GM18868 (cell line): ENCODE measurements around the gene CLEC16A.

ENCODE experiments used
- ATAC-seq: cut with Tn5 transposase; IDR thresholded peaks from one replicate; pipeline ENCODE4 v1.9.1; 2021; ENCODE audit warnings: mild to moderate bottlenecking, moderate library complexity; ENCODE audit not compliant: unreplicated experiment

The CLEC16A gene

GRCh38 chr16:11056993-11057649, 112.8 kb downstream of the CLEC16A start:
- no peak for ATAC-seq

DNA sequence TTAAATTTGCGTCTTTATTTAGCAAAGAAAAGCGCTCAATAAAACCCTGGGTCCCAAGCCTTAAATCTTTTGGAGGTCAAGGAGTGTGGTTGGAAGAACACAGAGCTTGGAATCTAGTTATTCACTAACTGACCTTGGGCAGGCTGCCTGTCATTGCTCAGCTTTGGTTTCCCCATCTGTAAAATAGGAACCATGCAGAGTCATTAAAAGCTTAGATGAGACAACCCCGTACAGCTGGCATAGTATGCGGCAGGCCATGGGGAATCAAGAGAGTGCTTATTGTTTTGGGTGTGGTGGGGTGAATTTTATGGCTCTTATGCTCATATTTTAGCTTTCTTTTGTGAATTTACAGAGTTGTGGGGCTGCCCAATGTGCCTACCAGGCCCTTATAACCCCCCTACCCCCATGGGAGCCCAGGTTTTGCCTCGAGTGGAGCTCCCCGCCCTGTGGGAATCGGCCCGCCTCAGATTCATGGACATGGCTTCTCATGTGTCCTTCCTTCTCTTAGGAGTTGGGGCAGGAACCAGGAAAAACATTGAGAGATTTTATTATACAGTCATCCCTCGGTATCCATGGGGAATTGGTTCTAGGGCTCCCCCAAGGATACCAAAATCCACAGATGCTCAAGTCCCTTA, 113.5 kb downstream of the CLEC16A start:
- no peak for ATAC-seq

GRCh38 chr16:11058832-11059231, 114.5 kb downstream of the CLEC16A start:
- ATAC-seq, result no peak

DNA sequence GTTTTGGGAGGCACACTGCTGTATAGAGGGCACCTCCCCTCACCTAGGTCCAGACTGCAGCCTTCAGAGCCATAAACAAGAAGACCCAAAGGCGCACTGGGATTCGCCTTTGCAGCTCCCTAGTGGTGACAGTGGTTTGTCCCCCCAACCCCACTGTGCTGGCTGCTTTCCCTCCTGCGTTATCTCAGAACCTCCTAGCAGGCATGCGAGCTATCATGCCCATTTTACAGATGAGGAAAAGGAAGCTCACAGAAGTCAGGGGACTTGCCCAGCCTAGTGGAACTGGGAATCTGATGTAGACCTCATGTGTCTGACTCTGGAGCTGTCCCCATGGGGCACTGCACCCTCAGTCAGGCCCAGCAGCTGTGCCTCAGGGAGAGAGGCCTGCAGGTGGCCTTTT, 115.2 kb downstream of the CLEC16A start:
- ATAC-seq, result no peak

- ATAC-seq, result no peak
Measured at GRCh38 chr16:11060364-11060763, 116.0 kb downstream of the CLEC16A start.

DNA sequence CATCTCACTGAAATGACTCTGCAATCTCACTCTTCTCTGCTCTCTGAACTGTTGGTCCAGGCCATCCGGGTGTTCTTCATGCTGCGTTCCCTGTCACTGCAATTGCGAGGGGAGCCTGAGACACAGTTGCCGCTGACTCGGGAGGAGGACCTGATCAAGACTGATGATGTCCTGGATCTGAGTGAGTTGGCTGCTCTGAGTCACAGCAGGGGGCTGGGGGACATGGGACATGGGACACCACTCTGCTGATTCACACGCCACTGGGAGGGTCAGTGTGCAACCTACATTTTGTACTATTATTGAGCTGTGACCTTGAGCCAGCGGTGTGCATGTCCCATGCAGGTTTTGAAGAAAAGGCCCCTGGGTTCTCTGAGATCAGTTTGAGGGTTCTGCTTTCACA, 116.5 kb downstream of the CLEC16A start:
- ATAC-seq, result no peak

DNA sequence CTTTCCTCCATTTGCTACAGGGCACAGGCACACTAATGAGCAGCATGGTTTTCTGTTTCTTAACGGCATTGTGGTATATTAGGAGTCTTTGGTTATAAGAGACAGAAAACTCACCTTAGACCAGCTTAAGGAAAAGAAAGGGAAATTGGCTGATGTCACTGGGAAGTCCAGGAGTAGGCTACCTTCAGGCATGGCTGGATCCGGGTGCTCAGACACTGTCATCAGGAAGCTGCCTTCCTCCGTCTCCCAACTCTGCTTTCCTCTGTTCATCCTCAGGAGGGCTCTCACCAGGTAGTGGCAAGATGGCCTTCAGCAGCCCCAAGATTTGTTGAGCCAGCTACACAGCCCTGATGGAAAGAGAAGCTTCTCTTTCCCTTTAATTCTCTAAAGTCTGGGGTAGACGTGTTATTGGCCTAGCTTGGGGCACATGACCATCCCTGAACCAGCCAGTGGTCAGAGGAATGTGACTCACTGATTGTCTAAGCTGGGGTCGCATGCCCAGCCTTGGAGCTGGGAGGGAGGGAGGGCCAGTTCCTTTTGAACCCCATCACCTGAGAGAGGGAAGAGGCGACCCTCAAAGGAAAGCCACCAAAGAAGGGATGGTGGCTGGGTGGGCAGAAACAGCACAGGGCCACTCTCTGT, 117.4 kb downstream of the CLEC16A start:
- no peak for ATAC-seq

DNA sequence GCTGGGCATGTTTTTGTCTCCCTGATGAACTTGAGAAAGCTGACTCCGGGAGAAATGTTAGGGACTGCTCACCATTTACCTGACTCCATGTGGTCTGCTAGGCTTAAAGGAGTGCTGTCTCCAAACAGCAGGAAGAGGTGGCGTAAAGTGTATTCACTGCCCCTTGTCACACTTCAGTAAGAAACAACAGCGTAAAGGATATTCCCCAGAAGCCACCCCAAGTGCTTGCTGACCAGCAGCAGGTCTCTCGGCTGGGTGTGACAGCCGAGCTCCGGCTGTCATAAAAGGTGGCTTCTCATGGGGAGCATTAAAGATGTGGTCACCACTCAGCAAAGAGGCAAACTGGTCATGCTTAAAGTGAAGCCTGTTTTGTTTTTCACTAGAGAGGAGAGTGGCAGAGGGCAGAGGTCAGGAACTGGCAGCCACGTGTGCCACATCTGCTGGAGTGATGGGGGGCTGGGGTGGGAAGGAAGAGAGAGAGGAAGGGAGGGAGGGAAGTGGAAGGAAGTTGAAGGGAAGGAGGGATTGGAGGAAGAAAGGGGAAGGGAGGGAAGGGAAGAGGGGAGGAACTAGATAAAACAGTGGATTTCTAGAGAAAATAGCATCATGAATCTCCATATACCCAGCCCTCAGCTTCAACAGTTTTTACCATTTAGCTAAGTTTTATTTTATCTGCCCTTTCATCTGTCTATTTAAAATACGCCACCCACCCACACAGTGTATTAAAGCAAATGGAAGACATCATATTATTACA, 119.3 kb downstream of the CLEC16A start:
- ATAC-seq, result no peak

DNA sequence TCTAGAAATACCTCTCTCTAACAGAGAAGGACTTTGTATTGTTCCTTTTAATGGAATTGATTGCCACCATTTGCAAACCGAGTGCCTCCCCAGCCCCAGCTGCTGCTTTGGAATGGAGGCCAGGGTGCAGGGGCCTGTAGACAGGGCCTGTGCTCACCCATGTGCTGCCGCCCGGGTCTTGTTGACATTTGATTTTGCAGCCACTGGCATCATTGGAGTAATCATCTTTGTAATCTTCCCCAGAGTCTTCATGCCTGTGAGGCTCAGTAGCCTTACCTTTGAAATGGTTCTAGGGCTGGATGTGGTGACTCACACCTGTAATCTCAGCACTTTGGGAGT, 119.8 kb downstream of the CLEC16A start:
- ATAC-seq, result no peak

DNA sequence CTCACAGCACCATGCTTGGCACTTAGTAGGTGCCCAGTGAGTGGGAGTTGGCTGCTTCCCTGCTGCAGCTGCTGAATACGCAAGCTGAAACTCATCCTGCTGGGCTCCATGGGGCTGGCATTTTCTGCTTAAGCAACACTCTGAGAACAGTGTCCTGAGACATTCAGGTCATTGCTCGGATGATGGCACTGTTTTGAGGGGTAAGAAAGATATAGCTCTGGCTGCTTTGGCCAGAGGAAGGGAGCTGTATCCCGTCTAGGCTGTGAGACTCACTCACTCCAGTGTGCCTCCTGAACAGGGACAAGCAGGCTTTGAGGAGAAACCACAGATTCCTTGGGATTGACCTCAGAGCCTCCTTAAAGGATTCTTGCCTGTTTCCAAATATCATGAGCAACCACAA, 120.5 kb downstream of the CLEC16A start:
- no peak for ATAC-seq

DNA sequence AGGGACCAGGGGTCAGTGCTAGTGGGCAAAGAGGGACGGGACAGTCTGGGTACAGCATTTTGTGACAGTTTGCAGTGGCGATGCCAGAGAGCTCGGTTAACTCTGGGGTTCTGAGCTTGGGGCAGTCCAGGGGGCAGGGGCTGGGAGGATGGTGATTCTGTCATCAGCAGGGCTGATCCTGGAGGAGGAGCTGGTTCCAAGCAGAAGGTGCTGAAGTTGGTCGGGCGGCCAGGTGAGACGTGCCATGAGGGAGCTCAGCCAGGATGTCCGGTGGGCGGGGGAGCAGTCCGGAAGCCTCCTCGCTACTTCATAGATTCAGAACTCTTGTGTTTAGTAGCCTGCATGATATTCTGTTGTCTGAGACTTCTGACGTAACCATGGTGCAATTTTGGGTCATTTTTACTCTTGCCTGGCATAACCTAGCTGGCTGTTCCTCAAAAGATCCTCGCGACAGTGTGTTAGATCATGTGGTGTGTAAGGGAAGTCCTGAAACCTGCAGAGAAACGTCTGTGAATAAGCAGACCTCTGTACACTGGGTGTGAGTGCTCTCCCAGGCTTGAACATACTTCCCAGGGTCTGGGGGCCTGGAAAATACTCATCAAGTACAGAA, 122.0 kb downstream of the CLEC16A start:
- no peak for ATAC-seq

- ATAC-seq, result no peak
Measured at GRCh38 chr16:11067266-11067665, 122.9 kb downstream of the CLEC16A start.

DNA sequence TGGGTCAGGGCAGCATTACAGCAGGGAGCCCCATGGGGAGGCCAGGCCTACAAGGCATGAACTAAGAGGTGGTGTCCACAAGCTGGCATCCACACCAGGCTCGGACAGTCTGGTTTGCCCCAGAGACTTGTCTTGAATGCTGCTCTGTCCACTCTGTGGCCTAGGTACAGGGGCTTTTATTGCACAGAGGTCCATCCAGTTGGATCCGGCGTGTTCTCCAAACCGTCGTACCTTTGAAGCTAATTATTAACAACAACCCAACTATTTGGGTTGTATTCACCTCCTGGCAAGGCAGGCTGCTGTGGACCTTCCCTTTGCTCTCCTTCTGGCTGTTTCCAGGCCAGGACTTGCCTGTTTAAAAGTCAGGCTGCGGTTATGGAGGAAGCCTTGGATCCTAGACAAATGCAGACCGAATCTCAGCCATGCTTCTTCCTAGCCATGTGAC, 123.4 kb downstream of the CLEC16A start:
- ATAC-seq, result no peak

DNA sequence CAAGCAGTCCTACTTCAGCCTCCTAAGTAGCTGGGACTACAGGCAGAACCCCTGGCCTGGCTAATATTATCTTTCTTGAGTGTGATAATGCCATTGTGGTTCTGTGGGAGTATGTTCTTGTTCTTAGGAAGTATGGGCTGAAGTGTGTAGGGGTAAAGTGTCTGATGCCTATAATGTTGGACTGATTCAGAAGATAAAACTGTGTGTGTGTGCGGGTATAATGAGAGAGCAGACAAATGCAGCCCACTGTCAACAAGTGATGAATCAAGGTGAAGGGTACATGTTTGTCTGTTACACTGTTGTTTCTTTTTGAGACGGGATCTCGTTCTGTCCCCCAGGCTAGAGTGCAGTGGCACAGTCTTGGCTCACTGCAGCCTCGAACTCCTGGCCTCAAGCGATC, 127.5 kb downstream of the CLEC16A start:
- no peak for ATAC-seq

GRCh38 chr16:11072420-11073153, 128.2 kb downstream of the CLEC16A start:
- no peak for ATAC-seq

GRCh38 chr16:11073407-11073999, 129.1 kb downstream of the CLEC16A start:
- no peak for ATAC-seq

DNA sequence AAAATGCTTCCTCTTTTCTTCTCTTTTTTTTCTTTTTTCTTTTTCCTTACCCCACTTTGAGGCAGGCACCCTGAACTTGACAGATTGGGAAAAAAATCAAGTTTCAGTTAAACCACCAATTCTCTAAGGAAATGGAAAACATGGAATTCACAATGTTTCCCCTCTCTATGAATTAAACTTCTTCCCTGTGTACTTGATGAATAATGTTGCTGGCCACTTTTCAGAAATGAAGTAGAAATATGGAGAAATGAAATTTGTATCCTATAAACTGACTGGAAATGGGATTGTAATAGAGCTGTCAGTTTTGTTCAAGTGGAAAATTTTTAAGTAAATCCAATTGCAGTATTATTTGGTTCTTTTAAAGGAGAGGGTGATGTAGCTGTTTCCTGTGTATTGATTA, 129.8 kb downstream of the CLEC16A start:
- no peak for ATAC-seq

DNA sequence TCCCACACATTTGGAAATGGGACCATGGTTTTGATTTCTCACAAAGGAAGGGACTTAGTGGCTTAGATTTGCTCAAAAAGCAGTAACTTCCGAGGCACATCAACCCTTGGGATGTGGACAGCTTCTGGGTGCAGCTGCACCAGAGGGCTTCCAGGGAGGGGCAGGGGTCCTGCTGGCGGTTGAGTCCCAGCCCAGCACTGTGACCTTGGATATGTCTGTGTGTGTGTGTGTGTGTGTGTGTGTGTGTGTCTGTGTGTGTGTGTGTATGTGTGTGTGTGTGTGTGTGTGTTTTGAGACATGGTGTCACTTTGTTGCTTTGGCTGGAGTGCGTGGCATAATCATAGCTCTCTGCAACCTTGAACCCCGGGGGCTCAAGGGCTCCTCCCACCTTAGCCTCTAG, 130.8 kb downstream of the CLEC16A start:
- no peak for ATAC-seq

GRCh38 chr16:11076259-11077018, 132.1 kb downstream of the CLEC16A start:
- peak; percentile 73 for ATAC-seq
